Anterior cingulate cortex (tissue), 58 donors: Measurements from ENCODE around the gene ATF6.

ENCODE experiments used
- DNase-seq, 58 donors: peaks; one replicate each; lab custom pipeline; 2025; lab: John Stamatoyannopoulos, UW

Gene ATF6

DNA sequence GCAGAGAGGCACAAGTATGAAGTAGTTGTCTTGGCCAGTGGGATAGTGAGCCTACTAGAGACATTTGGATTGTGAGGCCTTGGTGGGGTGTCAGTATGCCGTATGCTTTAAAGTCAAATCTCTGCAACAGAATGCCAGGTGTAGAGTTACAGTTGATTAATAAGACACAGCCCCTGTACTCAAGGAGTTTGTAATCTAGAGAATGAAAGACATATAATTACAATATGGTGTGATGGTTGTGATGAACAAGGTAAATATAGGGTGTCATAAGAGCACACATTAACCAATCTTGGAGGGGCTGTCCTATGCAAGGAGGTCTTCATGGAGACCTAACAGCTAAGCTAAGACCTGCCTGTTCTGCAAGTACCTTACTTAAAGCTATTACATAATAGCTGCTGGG is 113.1 kb downstream of the ATF6 start:
- no peak for DNase-seq

- DNase-seq: no peak
These were observed 118.4 kb downstream of the ATF6 start for GRCh38 chr1:161884475-161884874.

- no peak for DNase-seq
These were observed 118.9 kb downstream of the ATF6 start for GRCh38 chr1:161885003-161885402.

GRCh38 chr1:161885759-161886158 is 119.6 kb downstream of the ATF6 start:
- no peak for DNase-seq

GRCh38 chr1:161886589-161886988 is 120.5 kb downstream of the ATF6 start:
- DNase-seq: no peak

- no peak for DNase-seq
These were observed 121.7 kb downstream of the ATF6 start for GRCh38 chr1:161887730-161888287.

DNA sequence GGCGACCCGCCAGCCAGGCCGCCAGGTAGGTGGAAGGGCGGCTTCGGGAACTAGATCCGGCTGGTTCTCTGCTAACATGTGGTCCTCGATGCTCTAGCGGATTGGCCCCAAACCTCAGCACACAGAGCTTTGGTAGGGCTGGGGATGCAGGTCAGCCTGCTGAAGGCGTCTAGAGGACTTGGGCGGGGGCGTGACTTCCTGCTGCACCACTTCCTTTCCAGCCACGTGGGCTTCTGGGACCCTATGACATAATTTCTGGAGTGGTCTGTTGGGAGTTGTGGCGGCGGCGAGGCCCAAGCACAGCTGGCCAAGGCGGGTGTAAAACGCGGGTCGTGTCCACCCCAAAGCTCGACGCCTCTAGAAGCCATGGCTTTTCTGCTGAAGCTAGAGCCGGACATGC is 124.5 kb downstream of the ATF6 start:
- no peak for DNase-seq

DNA sequence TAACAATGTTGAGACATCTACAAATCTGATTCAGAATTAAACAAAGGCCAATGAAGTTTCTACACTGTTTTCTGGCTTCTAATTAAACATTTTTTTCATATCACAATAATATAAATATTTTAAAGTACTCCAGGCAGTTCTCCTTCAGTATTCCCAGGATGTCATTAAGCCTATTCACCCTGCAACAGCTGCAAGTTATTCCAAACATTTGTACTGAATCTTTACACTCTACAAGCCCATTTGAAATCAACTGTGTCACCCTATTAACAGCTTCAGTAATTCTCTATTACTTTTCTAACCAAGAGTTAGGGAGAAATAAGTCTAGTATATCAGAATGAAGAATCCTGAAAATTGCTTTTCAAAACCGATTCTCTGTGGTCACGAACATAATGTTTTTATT is 133.0 kb downstream of the ATF6 start:
- no peak for DNase-seq

DNA sequence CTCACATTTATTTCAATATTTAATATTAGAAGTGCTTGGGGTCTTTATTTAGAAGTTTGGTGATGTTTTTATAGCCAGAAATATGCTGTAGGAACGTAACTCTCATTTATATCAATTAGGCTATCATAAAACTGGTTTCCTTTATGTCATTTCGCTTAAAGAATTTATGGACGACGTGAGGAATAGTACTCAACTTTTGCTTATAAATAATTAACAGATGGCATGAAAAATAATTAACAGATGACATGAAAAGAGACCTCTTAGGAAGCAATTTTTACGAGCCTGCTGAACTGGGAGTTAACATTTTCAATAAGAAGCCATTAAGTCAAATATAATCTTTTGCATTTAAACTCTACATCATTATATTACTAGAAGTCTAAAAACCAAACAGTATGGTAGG is 134.0 kb downstream of the ATF6 start:
- no peak for DNase-seq

- no peak for DNase-seq
These were observed 136.1 kb downstream of the ATF6 start for GRCh38 chr1:161902182-161902581.

- no peak for DNase-seq
These were observed 139.3 kb downstream of the ATF6 start for GRCh38 chr1:161905269-161905884.

DNA sequence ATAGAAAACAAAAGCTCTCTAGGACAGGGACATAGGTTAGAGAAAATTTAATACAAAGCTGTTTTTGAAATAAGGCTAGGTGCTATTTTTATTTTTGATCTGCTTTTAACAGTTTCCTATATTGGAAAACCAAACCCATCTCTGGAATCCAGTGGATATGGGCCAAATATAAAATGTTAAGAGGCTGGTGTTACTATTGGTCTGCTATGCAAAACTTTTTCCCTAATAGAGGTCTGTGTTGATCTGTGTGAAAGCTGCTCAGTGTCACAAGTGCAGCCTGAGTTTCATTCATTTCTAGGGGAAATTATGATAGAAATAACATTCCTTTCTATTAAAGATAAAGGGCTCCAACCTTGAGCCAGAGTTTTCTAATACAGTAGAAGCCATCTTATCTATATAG is 141.1 kb downstream of the ATF6 start:
- no peak for DNase-seq

DNA sequence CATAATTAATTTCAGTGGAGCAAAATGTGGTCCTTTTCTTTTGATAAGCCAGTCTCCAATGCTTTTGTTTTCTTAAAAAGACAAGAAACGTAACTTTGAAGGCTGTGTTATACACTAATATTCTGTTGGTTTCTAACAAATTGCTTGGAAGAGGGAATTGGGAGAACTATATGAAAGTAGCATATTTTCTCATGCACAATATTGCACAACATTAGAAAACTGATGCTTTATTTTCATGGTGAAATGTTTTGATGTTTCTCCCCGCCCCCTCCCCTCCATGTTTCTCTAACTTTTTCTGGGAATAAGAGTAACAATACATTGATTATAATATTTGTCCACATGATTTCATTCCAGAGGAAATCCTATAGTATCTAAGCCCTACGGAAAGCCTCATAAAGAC is 142.1 kb downstream of the ATF6 start:
- DNase-seq: no peak

GRCh38 chr1:161910604-161911003 is 144.5 kb downstream of the ATF6 start:
- no peak for DNase-seq

- no peak for DNase-seq
These were observed 147.5 kb downstream of the ATF6 start for GRCh38 chr1:161913482-161914140.

GRCh38 chr1:161914595-161914994 is 148.5 kb downstream of the ATF6 start:
- no peak for DNase-seq

DNA sequence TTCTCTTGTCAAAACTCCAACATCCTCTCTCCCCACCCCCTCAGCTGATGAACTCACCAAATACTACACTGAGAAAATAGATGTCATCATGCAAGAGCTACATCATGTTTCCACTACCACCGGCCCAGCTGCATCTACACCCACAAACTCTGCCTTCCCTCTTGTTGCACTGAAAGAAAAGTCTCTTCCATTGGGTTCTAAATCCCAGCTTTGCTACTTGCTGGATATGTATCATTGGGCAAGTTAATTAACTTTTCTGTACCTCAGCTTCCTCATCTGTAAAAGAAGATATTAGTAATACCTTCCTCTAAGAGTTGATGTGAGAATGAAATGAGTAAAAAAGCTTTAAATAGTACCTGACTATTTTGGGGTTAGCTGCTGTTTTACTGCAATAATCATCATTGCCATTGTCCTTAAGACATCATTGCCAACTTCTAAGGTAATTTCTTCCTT is 149.0 kb downstream of the ATF6 start:
- no peak for DNase-seq

DNA sequence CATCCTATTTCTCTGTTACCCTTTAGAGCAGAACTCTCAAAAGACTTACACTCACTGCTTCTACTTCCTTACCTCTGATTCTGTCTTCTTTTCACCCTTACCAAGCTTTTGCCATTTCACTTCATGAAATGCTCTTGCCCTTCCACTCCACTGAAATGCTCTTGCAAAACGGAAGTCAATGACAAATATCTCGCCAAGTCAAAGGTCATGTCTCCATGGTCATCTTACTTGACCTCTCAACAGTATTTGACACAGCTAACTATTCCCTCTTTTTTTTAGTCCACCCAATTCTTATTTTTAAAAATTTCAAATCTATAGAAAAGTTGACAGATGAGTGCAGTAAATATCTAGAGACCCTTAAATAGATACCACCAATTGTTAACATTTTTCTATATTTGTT is 149.9 kb downstream of the ATF6 start:
- DNase-seq: no peak

DNA sequence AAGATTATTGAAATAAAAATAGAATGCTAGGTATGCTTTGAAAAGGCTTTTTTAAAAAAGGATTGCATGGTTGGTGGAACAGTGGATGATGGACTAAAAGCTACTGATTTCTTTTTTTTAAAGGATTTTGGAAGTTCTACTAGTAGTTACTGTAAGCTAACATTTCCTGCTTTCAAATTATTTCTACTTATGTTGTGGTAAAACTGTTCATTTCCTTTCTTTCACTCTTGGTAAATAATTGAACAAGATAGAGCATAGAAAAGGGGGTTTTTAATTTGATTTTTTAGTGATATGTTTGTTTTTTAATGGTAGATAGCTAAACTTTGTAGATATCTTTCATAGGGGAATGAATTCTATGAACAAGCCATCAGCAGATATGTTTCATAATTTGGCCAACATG is 153.1 kb downstream of the ATF6 start:
- DNase-seq: no peak

DNA sequence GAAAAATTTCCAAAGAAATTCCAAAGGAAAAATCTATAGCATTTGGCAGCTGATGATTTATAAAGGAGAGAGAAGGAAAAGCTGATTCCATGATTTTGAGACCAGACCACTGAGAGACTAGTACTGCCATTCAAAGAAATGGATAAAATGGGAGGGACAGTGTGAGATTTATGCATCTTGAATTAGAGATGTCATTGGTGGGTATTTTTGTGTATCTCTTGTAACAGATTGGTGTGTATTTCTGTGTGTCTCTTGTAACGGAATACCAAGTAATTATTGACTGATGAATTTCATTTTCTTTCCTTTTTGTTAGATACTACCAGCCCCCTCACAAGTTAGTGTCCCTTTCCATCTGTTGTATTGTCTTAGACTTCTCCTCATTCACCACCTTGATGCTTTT is 155.4 kb downstream of the ATF6 start:
- DNase-seq: no peak

DNA sequence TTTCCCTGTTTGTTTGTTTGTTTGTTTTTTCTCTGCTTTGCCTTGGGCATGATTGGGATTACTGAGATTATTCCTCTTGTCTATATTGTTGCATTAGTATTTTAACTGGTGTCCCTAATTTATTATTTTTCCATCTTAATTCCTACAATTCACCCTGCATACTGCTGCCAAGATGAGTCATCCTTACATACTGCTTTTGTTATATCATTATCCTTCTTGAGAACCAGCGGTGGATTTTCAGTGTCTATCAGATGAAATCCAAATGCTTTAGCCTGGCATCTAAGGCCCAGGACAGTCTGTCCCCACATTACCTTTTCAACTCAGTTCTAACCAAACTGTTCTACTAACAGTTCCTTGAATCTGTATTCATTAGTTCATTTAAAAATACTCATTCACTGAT is 155.9 kb downstream of the ATF6 start:
- DNase-seq: no peak

DNA sequence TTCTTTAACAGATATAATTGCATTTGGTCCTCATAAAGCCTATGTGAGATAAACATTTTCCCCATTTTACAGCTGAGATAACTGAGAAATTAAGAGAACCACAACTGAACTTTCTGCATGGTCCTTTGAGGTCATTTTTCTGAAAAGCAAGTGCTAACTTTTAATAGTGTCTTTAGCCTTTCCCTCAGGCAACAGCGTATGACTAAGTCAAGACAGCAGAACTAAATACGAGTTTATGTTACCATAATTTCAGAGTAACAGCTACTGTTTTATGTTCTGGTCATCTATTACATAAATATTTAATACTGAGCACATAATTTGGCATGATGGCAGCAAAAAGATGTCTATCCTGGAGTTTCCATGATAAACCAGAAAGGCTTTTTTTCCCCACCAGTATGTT is 161.9 kb downstream of the ATF6 start:
- no peak for DNase-seq
